H1 (cell line): ENCODE data around the gene METRN. TPM values are rescaled to one million over a fixed set of nuclear protein-coding genes. Genes with fewer than 3 reads are reported as not detected.

Experiments
- polyA plus RNA-seq, 7 experiments: library from polyadenylated mRNA; depleted of rRNA in 3 of 7; stranded (reverse) in 5 of 7; unstranded in 2 of 7; fragments of >200 nt in 5 of 7; fragments of 200-250 nt in 2 of 7; gene quantifications; 1 replicate in 5 of 7; 2 replicates in 1 of 7; 4 replicates in 1 of 7; pipeline versions ENCODE4 v1.2.1 to v1.2.3, GENCODE V29; 2011 to 2013; ENCODE audit warnings: missing spikeins in 2 of 7, mixed read lengths in 2 of 7
- total RNA-seq: library from RNA; stranded (reverse); fragmentation: NEBNext Ultra II Directional; extraction: Animal tissue kit (Norgen Biotek cat#: 25700); gene quantifications from 2 replicates; pipeline ENCODE4 v1.2.1, GENCODE V29; 2021
- TF ChIP-seq, protein P1 (sequence below): fragments of 300-600 bp; sonication (generic); IDR thresholded peaks from 2 replicates; pipeline ENCODE4 v1.7.1; 2012; ENCODE audit warnings: low read length, moderate library complexity, mild to moderate bottlenecking, inconsistent platforms; ENCODE audit not compliant: insufficient replicate concordance

Gene METRN
- total and polyA plus RNA-seq, 2 of the 8 experiments (the other 6 are each of a cell fraction or from before 2014, with no cell fraction given), result 18.7 to 25.8 TPM

DNA sequence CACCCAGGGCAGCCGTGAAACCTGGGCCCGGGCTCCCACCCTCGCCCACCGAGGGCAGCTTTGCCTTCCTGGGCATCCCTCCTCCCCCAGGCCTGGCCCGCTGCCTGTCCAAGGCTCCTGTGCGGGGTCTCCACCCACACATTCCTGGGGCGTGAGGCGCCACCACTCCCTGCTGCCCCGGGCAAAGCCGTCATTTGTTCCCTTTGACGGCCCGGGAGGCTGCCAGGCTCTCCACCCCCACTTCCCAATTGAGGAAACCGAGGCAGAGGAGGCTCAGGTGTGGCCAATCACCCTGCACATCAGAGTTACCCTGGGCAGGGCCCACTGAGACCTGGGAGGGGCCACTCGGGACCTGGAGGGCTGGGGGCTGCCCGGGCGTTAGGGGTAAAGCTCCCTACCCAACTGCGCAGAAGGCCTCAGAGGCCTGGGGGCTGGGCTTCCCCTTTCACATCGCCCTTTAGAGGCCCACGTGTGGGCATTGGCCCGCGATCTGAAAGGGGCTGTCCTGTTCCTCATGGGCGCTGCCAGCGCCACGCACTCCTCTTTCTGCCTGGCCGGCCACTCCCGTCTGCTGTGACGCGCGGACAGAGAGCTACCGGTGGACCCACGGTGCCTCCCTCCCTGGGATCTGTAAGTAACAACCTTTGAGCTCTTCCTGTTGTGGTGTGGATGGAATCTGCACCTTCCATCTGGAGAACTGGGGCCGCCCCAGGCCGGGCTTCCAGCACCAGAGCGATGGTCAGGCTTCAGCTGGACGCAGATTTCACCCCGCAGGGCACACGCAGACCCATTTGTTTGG is 45.8 kb downstream of the METRN start, which contains the start of gene MSLN (continued):
- TF ChIP-seq, protein P1, sequence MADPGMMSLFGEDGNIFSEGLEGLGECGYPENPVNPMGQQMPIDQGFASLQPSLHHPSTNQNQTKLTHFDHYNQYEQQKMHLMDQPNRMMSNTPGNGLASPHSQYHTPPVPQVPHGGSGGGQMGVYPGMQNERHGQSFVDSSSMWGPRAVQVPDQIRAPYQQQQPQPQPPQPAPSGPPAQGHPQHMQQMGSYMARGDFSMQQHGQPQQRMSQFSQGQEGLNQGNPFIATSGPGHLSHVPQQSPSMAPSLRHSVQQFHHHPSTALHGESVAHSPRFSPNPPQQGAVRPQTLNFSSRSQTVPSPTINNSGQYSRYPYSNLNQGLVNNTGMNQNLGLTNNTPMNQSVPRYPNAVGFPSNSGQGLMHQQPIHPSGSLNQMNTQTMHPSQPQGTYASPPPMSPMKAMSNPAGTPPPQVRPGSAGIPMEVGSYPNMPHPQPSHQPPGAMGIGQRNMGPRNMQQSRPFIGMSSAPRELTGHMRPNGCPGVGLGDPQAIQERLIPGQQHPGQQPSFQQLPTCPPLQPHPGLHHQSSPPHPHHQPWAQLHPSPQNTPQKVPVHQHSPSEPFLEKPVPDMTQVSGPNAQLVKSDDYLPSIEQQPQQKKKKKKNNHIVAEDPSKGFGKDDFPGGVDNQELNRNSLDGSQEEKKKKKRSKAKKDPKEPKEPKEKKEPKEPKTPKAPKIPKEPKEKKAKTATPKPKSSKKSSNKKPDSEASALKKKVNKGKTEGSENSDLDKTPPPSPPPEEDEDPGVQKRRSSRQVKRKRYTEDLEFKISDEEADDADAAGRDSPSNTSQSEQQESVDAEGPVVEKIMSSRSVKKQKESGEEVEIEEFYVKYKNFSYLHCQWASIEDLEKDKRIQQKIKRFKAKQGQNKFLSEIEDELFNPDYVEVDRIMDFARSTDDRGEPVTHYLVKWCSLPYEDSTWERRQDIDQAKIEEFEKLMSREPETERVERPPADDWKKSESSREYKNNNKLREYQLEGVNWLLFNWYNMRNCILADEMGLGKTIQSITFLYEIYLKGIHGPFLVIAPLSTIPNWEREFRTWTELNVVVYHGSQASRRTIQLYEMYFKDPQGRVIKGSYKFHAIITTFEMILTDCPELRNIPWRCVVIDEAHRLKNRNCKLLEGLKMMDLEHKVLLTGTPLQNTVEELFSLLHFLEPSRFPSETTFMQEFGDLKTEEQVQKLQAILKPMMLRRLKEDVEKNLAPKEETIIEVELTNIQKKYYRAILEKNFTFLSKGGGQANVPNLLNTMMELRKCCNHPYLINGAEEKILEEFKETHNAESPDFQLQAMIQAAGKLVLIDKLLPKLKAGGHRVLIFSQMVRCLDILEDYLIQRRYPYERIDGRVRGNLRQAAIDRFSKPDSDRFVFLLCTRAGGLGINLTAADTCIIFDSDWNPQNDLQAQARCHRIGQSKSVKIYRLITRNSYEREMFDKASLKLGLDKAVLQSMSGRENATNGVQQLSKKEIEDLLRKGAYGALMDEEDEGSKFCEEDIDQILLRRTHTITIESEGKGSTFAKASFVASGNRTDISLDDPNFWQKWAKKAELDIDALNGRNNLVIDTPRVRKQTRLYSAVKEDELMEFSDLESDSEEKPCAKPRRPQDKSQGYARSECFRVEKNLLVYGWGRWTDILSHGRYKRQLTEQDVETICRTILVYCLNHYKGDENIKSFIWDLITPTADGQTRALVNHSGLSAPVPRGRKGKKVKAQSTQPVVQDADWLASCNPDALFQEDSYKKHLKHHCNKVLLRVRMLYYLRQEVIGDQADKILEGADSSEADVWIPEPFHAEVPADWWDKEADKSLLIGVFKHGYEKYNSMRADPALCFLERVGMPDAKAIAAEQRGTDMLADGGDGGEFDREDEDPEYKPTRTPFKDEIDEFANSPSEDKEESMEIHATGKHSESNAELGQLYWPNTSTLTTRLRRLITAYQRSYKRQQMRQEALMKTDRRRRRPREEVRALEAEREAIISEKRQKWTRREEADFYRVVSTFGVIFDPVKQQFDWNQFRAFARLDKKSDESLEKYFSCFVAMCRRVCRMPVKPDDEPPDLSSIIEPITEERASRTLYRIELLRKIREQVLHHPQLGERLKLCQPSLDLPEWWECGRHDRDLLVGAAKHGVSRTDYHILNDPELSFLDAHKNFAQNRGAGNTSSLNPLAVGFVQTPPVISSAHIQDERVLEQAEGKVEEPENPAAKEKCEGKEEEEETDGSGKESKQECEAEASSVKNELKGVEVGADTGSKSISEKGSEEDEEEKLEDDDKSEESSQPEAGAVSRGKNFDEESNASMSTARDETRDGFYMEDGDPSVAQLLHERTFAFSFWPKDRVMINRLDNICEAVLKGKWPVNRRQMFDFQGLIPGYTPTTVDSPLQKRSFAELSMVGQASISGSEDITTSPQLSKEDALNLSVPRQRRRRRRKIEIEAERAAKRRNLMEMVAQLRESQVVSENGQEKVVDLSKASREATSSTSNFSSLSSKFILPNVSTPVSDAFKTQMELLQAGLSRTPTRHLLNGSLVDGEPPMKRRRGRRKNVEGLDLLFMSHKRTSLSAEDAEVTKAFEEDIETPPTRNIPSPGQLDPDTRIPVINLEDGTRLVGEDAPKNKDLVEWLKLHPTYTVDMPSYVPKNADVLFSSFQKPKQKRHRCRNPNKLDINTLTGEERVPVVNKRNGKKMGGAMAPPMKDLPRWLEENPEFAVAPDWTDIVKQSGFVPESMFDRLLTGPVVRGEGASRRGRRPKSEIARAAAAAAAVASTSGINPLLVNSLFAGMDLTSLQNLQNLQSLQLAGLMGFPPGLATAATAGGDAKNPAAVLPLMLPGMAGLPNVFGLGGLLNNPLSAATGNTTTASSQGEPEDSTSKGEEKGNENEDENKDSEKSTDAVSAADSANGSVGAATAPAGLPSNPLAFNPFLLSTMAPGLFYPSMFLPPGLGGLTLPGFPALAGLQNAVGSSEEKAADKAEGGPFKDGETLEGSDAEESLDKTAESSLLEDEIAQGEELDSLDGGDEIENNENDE, result no peak
